Keratinocyte (primary cell): ENCODE results near the gene GRP. TPM values are rescaled to one million over a fixed set of nuclear protein-coding genes. Genes with fewer than 3 reads are reported as not detected.

Source experiments
- DNase-seq: peaks from one replicate; pipeline ENCODE4 v3.0.0-alpha.2; 2011; ENCODE audit warnings: low read depth, missing footprints, low spot score
- FAIRE-seq: peaks from 2 replicates; lab custom pipeline; 2011; peaks lifted over from hg19 to GRCh38; lab: Jason Lieb, UNC
- H2AFZ ChIP-seq: 2 replicates; pipeline ENCODE4 v1.6.0; 2012; ENCODE audit warnings: low read length, control low read depth, inconsistent platforms; ENCODE audit not compliant: control insufficient read depth
- H3K27ac ChIP-seq: 2 replicates; pipeline ENCODE4 v1.5.1; 2011; ENCODE audit warnings: low read length; ENCODE audit not compliant: control insufficient read depth, insufficient read depth
- H3K27me3 ChIP-seq: 3 replicates; pipeline ENCODE4 v1.6.0; 2011; ENCODE audit warnings: low read length; ENCODE audit not compliant: control insufficient read depth, insufficient read depth; ENCODE audit errors: extremely low read depth
- H3K36me3 ChIP-seq, 2 experiments: 2 replicates in 1 of 2; 3 replicates in 1 of 2; pipeline ENCODE4 v1.5.1; 2011; ENCODE audit warnings: low read length in 2 of 2, mild to moderate bottlenecking in 1 of 2; ENCODE audit not compliant: control insufficient read depth in 2 of 2, insufficient read depth in 2 of 2; ENCODE audit errors: extremely low read depth in 1 of 2
- H3K4me1 ChIP-seq: 3 replicates; pipeline ENCODE4 v1.5.1; 2011; ENCODE audit warnings: low read length; ENCODE audit not compliant: control insufficient read depth, insufficient read depth; ENCODE audit errors: extremely low read depth
- H3K4me2 ChIP-seq: 3 replicates; pipeline ENCODE4 v1.6.0; 2011; ENCODE audit warnings: low read depth, low read length; ENCODE audit not compliant: control insufficient read depth, insufficient read depth; ENCODE audit errors: extremely low read depth
- H3K4me3 ChIP-seq, 3 experiments: fragments of 200-600 bp in 1 of 3; sonication (generic) in 1 of 3; 2 replicates in 2 of 3; 3 replicates in 1 of 3; pipeline ENCODE4 v1.5.1; 2011 to 2016; ENCODE audit warnings: low read length in 3 of 3, mild to moderate bottlenecking in 3 of 3, control low read depth in 2 of 3, inconsistent platforms in 1 of 3, low read depth in 1 of 3, mixed read lengths in 1 of 3, mixed run types in 1 of 3, moderate library complexity in 1 of 3; ENCODE audit not compliant: control insufficient read depth in 2 of 3, insufficient read depth in 2 of 3; ENCODE audit errors: extremely low read depth in 1 of 3
- H3K79me2 ChIP-seq: 2 replicates; pipeline ENCODE4 v1.6.0; 2012; ENCODE audit warnings: low read length; ENCODE audit not compliant: control insufficient read depth, insufficient read depth
- H3K9ac ChIP-seq: 3 replicates; pipeline ENCODE4 v1.6.0; 2011; ENCODE audit warnings: low read length; ENCODE audit not compliant: control insufficient read depth, insufficient read depth; ENCODE audit errors: extremely low read depth
- H3K9me1 ChIP-seq: 3 replicates; pipeline ENCODE4 v1.6.0; 2011; ENCODE audit warnings: low read length; ENCODE audit not compliant: control insufficient read depth, insufficient read depth; ENCODE audit errors: extremely low read depth
- H3K9me3 ChIP-seq: 2 replicates; pipeline ENCODE4 v1.5.1; 2012; ENCODE audit warnings: low read depth, low read length; ENCODE audit not compliant: control insufficient read depth
- H4K20me1 ChIP-seq: 3 replicates; pipeline ENCODE4 v1.6.0; 2011; ENCODE audit warnings: low read length; ENCODE audit not compliant: control insufficient read depth, insufficient read depth; ENCODE audit errors: extremely low read depth
- EZH2 ChIP-seq: IDR thresholded peaks from one replicate; pipeline ENCODE4 v1.6.1; 2012; ENCODE audit warnings: inconsistent platforms, mild to moderate bottlenecking, low read length, moderate library complexity
- dilution Hi-C: fragments of 300-500 bp; cut with MboI; formaldehyde crosslinking; loops from one replicate; pipeline ENCODE4 v1.7.0; 2020; ENCODE audit warnings: low sequenced_read_pairs; ENCODE audit not compliant: extremely low pct_ligation_motif_present
- polyA plus RNA-seq, 5 experiments: library from polyadenylated mRNA; depleted of rRNA in 3 of 5; stranded (reverse) in 3 of 5; stranded (forward) in 1 of 5; unstranded in 1 of 5; fragments of >200 nt; gene quantifications; 1 replicate in 1 of 5; 2 replicates in 3 of 5; 3 replicates in 1 of 5; pipeline versions ENCODE4 v1.2.1 to v1.2.3, GENCODE V29; 2011 to 2012; ENCODE audit warnings: missing spikeins in 2 of 5, low read depth in 1 of 5, low replicate concordance in 1 of 5
- TF ChIP-seq, protein P1 (sequence below), 3 experiments: IDR thresholded peaks in 1 of 3; conservative IDR thresholded peaks in 1 of 3; optimal IDR thresholded peaks in 1 of 3; 2 replicates in 2 of 3; 3 replicates in 1 of 3; pipeline versions ENCODE3 to v1.5.1; 2011; ENCODE audit warnings: low read length in 3 of 3, mild to moderate bottlenecking in 3 of 3, moderate library complexity in 2 of 3, control low read depth in 1 of 3, inconsistent platforms in 1 of 3; ENCODE audit not compliant: insufficient read depth in 2 of 3; ENCODE audit errors: extremely low read depth in 1 of 3

The GRP gene
- polyA plus RNA-seq, 1 donor (not counting 4 experiments of a cell fraction or from before 2014, with no cell fraction given) = not detected

DNA sequence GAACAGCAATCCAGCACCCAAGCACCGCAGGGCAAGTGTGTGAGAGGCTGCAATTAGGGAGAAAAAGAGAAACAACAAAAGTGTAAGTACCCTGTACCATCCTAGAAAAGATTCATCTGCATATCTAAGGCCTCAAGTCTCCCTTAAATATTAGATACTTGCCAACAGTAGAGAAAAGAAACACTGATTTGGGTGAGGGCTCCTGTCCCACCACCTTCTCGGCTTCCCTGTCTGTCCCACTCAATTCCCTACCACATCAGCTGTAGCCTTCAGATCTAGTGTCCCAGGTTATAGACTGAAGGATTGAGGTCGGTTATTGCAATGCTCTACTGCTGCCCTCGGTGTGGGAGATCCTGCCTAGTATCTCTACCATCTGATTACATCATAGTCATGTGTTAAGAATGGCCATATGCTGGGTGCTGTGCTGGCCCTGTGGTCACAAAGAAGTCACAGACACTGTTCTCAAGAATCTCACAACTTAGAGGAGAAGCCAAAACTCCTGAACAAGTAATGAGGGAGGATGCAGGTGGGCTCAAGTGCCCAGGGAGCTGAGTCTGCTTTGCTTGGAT lies 50.8 kb downstream of the GRP start:
- Histone ChIP-seq H3K4me3 (no peak overlapping the region), H3K36me3 (no peaks in the 10 kb centered on the region), H3K4me2 (no peak overlapping the region), H3K27ac (no peak overlapping the region), H3K4me1 (peaks cover 6% of the 10 kb centered on the region), H4K20me1 (peaks cover 5% of the 10 kb centered on the region), H3K9me3 (no peaks in the 10 kb centered on the region), H3K9ac (no peak overlapping the region), H3K9me1 (peaks cover 2% of the 10 kb centered on the region), H2AFZ (no peak overlapping the region), H3K79me2 (no peaks in the 10 kb centered on the region), H3K27me3 (peaks cover 99% of the 10 kb centered on the region)
- FAIRE-seq (no peak), DNase-seq (no peak)
- TF ChIP-seq, protein P1, sequence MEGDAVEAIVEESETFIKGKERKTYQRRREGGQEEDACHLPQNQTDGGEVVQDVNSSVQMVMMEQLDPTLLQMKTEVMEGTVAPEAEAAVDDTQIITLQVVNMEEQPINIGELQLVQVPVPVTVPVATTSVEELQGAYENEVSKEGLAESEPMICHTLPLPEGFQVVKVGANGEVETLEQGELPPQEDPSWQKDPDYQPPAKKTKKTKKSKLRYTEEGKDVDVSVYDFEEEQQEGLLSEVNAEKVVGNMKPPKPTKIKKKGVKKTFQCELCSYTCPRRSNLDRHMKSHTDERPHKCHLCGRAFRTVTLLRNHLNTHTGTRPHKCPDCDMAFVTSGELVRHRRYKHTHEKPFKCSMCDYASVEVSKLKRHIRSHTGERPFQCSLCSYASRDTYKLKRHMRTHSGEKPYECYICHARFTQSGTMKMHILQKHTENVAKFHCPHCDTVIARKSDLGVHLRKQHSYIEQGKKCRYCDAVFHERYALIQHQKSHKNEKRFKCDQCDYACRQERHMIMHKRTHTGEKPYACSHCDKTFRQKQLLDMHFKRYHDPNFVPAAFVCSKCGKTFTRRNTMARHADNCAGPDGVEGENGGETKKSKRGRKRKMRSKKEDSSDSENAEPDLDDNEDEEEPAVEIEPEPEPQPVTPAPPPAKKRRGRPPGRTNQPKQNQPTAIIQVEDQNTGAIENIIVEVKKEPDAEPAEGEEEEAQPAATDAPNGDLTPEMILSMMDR (optimal IDR thresholded peaks at IDR 0.05 in 1 of 3, IDR thresholded peaks at IDR 0.05 in 1 of 3, conservative IDR thresholded peaks at IDR 0.05 in 1 of 3; ENCODE audit: extremely low read depth in 1 of 3, insufficient read depth in 2 of 3, low read length in 3 of 3) = no peak
- peak; percentile 51 for TF ChIP-seq EZH2
- dilution Hi-C loops = no loop called here

DNA sequence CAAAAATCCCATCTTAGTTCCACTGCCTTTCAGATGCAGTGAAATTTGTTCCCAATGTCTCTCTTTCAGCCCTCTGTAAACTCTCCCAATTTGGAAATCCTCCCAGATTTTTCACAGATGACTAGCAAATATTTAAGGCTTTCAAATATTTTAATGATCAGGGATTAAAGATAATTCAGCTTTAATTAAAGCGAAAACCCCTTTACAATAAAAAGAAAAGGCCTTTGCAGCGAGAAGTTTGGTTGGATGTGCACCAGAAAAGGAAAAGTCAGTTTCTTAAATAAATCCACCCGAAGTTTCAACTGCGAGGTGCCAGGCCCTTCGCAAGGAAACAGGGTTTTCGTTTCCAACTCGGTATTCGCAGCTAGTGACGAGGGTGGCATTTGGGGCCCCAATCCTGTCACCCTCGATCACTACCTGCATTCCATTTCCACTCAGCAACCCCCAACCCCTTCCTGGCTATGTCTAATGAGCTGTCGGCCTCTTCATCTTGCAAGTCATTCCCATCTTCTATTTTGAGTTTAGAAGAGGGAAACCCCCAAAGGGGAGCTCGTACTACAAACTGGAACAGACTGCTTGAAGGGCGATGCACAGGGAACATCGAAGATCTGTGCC lies 51.8 kb downstream of the GRP start:
- Histone ChIP-seq H2AFZ (no peak overlapping the region), H3K4me1 (peaks cover 6% of the 10 kb centered on the region), H3K27me3 (peaks cover 99% of the 10 kb centered on the region)

More for the DNA sequence above, 51.8 kb downstream of the GRP start:
- Histone ChIP-seq H3K36me3 (no peaks in the 10 kb centered on the region), H3K9me1 (peaks cover 2% of the 10 kb centered on the region), H3K4me2 (no peak overlapping the region), H3K9me3 (no peaks in the 10 kb centered on the region), H3K79me2 (no peaks in the 10 kb centered on the region), H3K27ac (no peak overlapping the region), H4K20me1 (peaks cover 5% of the 10 kb centered on the region), H3K4me3 (no peak overlapping the region), H3K9ac (no peak overlapping the region)
- dilution Hi-C loops = no loop called here
- FAIRE-seq (no peak), DNase-seq (no peak)
- TF ChIP-seq, protein P1 (optimal IDR thresholded peaks at IDR 0.05 in 1 of 3, IDR thresholded peaks at IDR 0.05 in 1 of 3, conservative IDR thresholded peaks at IDR 0.05 in 1 of 3; ENCODE audit: extremely low read depth in 1 of 3, insufficient read depth in 2 of 3, low read length in 3 of 3) = no peak
- no peak for TF ChIP-seq EZH2
